HEK293T (cell line): ENCODE results near the gene PIK3AP1.

ENCODE experiments used
- CTCF ChIA-PET: fragments of 350-600 bp; formaldehyde crosslinking; extraction: SDS; loops from one replicate; lab custom pipeline; 2021; ENCODE audit warnings: antibody characterized with exemption, inconsistent platforms; lab: Yijun Ruan, JAX
- POLR2A ChIA-PET: fragments of 350-600 bp; formaldehyde crosslinking; extraction: SDS; loops from one replicate; lab custom pipeline; 2020; ENCODE audit warnings: antibody characterized with exemption, inconsistent platforms; lab: Yijun Ruan, JAX
- DNase-seq: peaks from one replicate; pipeline ENCODE4 v3.0.0; 2012; ENCODE audit warnings: mixed read lengths; ENCODE audit errors: extremely low spot score
- ARNT ChIP-seq: fragments of 450-650 bp; IDR thresholded peaks from 2 replicates; pipeline ENCODE4 v1.6.1; 2017; ENCODE audit warnings: mild to moderate bottlenecking
- BHLHE40 ChIP-seq: fragments of 450-650 bp; IDR thresholded peaks from 2 replicates; pipeline ENCODE4 v1.6.1; 2016; ENCODE audit warnings: mild to moderate bottlenecking, moderate library complexity, borderline replicate concordance
- CTBP1 ChIP-seq: fragments of 450-650 bp; IDR thresholded peaks from 2 replicates; pipeline ENCODE4 v1.6.1; 2016; ENCODE audit warnings: borderline replicate concordance
- ELF4 ChIP-seq: fragments of 450-650 bp; IDR thresholded peaks from 2 replicates; pipeline ENCODE4 v1.6.1; 2017; ENCODE audit warnings: antibody characterized with exemption
- FOXA1 ChIP-seq: fragments of 450-650 bp; IDR thresholded peaks from 2 replicates; pipeline ENCODE4 v1.6.1; 2016; ENCODE audit warnings: mild to moderate bottlenecking
- FOXK2 ChIP-seq: fragments of 450-650 bp; IDR thresholded peaks from 2 replicates; pipeline ENCODE4 v1.6.1; 2016; ENCODE audit warnings: mild to moderate bottlenecking
- FOXM1 ChIP-seq: fragments of 450-650 bp; IDR thresholded peaks from 2 replicates; pipeline ENCODE4 v1.6.1; 2017; ENCODE audit warnings: mild to moderate bottlenecking, borderline replicate concordance
- HDGF ChIP-seq: fragments of 450-650 bp; IDR thresholded peaks from 2 replicates; pipeline ENCODE4 v1.6.1; 2017; ENCODE audit warnings: antibody characterized with exemption, borderline replicate concordance
- L3MBTL2 ChIP-seq: fragments of 450-650 bp; conservative IDR thresholded peaks from 2 replicates; pipeline ENCODE4 v1.6.1; 2016; ENCODE audit warnings: mild to moderate bottlenecking
- LEF1 ChIP-seq: fragments of 450-650 bp; IDR thresholded peaks from 2 replicates; pipeline ENCODE4 v1.6.1; 2017; ENCODE audit warnings: mild to moderate bottlenecking, borderline replicate concordance
- PKNOX1 ChIP-seq: fragments of 450-650 bp; IDR thresholded peaks from 2 replicates; pipeline ENCODE4 v1.6.1; 2016
- SP1 ChIP-seq: fragments of 450-650 bp; IDR thresholded peaks from 2 replicates; pipeline ENCODE4 v1.6.1; 2017
- SUZ12 ChIP-seq: fragments of 450-650 bp; IDR thresholded peaks from 2 replicates; pipeline ENCODE4 v1.6.1; 2016; ENCODE audit warnings: mild to moderate bottlenecking
- TARDBP ChIP-seq: fragments of 450-650 bp; IDR thresholded peaks from 2 replicates; pipeline ENCODE4 v1.6.1; 2016
- ZNF384 ChIP-seq: fragments of 450-650 bp; IDR thresholded peaks from 2 replicates; pipeline ENCODE4 v1.6.1; 2016

Gene PIK3AP1

GRCh38 chr10:96588616-96589419 is 131.5 kb downstream of the PIK3AP1 start:
- ChIA-PET POLR2A (no interaction called here), CTCF (no interaction called here)
- no peak for TF ChIP-seq HDGF
- TF ChIP-seq FOXM1, result no peak
- TF ChIP-seq SUZ12, result no peak
- no peak for TF ChIP-seq SP1
- no peak for TF ChIP-seq FOXA1
- TF ChIP-seq BHLHE40, result no peak
- no peak for TF ChIP-seq CTBP1
- TF ChIP-seq L3MBTL2, result no peak
- no peak for TF ChIP-seq PKNOX1
- no peak for TF ChIP-seq TARDBP
- TF ChIP-seq ARNT, result no peak
- no peak for TF ChIP-seq FOXK2
- no peak for TF ChIP-seq ELF4
- TF ChIP-seq ZNF384, result no peak
- no peak for DNase-seq

GRCh38 chr10:96588060-96588554 is 132.2 kb downstream of the PIK3AP1 start:
- POLR2A ChIA-PET, result interaction anchor here (0.9 to 1.5 kb wide), 4 partner anchors 15 to 53 kb away, joined by 3 to 4 read pairs (median 4); no protein-coding TSS in a partner anchor
- DNase-seq, result no peak
- CTCF ChIA-PET, result no interaction called here
- no peak for TF ChIP-seq TARDBP
- TF ChIP-seq ARNT, result no peak
- TF ChIP-seq PKNOX1, result peak; percentile 48

GRCh38 chr10:96587264-96588059 is 132.9 kb downstream of the PIK3AP1 start:
- CTCF ChIA-PET, result interaction anchor here (0.7 kb wide), 1 partner anchor 183 kb away, joined by 3 read pairs; no protein-coding TSS in a partner anchor
- TF ChIP-seq SP1, result no peak
- TF ChIP-seq L3MBTL2, result peak; percentile 35
- POLR2A ChIA-PET, result interaction anchor here (0.9 to 1.5 kb wide), 6 partner anchors 10 to 53 kb away, joined by 3 to 4 read pairs (median 3); no protein-coding TSS in a partner anchor
- DNase-seq, result no peak

- DNase-seq, result peak; percentile 91
- TF ChIP-seq FOXA1 (no peak), TARDBP (no peak), PKNOX1 (peak; percentile 64), SUZ12 (no peak), FOXM1 (no peak), ARNT (peak; percentile 70; the same call in 1 of the 2 replicates), SP1 (no peak), ZNF384 (no peak), LEF1 (peak; percentile 86; the same call in 1 of the 2 replicates)
- ChIA-PET CTCF (interaction anchor here (0.7 kb wide), 1 partner anchor 183 kb away, joined by 3 read pairs; no protein-coding TSS in a partner anchor), POLR2A (interaction anchor here (0.9 to 1.5 kb wide), 7 partner anchors 11 to 54 kb away, joined by 3 to 4 read pairs (median 3); no protein-coding TSS in a partner anchor)
These were observed 133.7 kb downstream of the PIK3AP1 start, which contains the start of gene TM9SF3 for GRCh38 chr10:96586419-96587263. Gene TM9SF3 (minus strand): TSS chr10:96587012. CDS start chr10:96586835, 177 bp downstream.

- peak; percentile 41 for DNase-seq
- TF ChIP-seq ARNT (no peak), CTBP1 (no peak), PKNOX1 (peak; percentile 61), FOXM1 (no peak)
- CTCF ChIA-PET, result no interaction called here
- POLR2A ChIA-PET, result interaction anchor here (1.0 kb wide), 1 partner anchor 32 kb away, joined by 3 read pairs; no protein-coding TSS in a partner anchor
These were observed 134.4 kb downstream of the PIK3AP1 start for GRCh38 chr10:96585736-96586418.
